ENCODE measurements around the gene ABHD10. TPM values are rescaled to one million over a fixed set of nuclear protein-coding genes. Genes with fewer than 3 reads are reported as not detected.

Gene ABHD10
- total RNA-seq, 6 experiments from 2014 or later = 16.7 to 25.2 (median 20.8) TPM

- no peak for TF ChIP-seq CTCF (IDR thresholded peaks at IDR 0.05)
- no peak for TF ChIP-seq POLR2A (IDR thresholded peaks at IDR 0.05)
- Histone ChIP-seq H3K27me3 (no peaks in the 10 kb centered on the region), H3K27ac (no peak overlapping the region), H3K9me3 (no peaks in the 10 kb centered on the region), H3K4me3 (no peak overlapping the region), H3K4me1 (peaks cover 0 to 14% (median 2%) of the 10 kb centered on the region in 4 donors), H3K36me3 (no peaks in the 10 kb centered on the region)
- ATAC-seq (no peak), DNase-seq (no peak)
- WGBS (ENCODE audit: insufficient coverage, low coverage, low lambda C conversion rate, missing lambda C conversion rate) = 78% methylated on average over 11 of the region's 11 CpGs
- intact Hi-C loops (cut with DNase I) = no loop called here
Measured at GRCh38 chr3:111971533-111972130, 7.2 kb upstream of the ABHD10 start.

DNA sequence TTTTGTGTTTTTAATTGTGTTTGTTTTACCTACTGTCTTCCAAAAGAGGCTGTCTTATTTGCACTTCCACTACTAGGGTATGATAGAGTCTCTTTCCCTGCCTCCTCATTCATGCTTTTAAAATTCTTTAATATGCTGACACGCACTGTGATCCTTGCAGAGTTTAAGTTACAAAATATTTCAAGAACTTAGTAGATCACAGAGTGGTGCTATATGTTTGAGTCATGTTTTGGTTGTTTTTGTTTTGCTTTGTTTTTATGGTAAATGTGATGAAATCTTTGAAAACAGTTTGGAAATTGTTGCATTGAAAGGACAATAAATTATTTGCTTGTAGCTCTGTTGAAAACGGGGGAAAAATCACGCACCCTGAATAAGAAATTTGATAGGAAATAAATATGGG is 5.9 kb upstream of the ABHD10 start:
- H3K4me1 ChIP-seq = peaks cover 0 to 5% (median 0%) of the 10 kb centered on the region in 4 donors
- WGBS (ENCODE audit: insufficient coverage, low coverage, low lambda C conversion rate, missing lambda C conversion rate) = 61% methylated on average over 3 of the region's 3 CpGs
- no peak for ATAC-seq
- H3K9me3 ChIP-seq = no peaks in the 10 kb centered on the region
- no peak overlapping the region for H3K27ac ChIP-seq
- no peaks in the 10 kb centered on the region for H3K36me3 ChIP-seq
- no peak overlapping the region for H3K4me3 ChIP-seq
- DNase-seq = no peak
- H3K27me3 ChIP-seq = no peaks in the 10 kb centered on the region
- TF ChIP-seq CTCF (IDR thresholded peaks at IDR 0.05) (no peak), POLR2A (IDR thresholded peaks at IDR 0.05) (no peak)
- intact Hi-C loops (cut with DNase I) = no loop called here

GRCh38 chr3:111975131-111975530 is 3.7 kb upstream of the ABHD10 start:
- intact Hi-C loops (cut with DNase I) = no loop called here
- ATAC-seq (no peak), DNase-seq (no peak)
- Histone ChIP-seq H3K4me1 (peaks cover 0 to 7% (median 0%) of the 10 kb centered on the region in 4 donors), H3K9me3 (no peaks in the 10 kb centered on the region), H3K36me3 (no peaks in the 10 kb centered on the region), H3K27me3 (no peaks in the 10 kb centered on the region), H3K4me3 (no peak overlapping the region), H3K27ac (no peak overlapping the region)
- TF ChIP-seq CTCF (IDR thresholded peaks at IDR 0.05) (no peak), POLR2A (IDR thresholded peaks at IDR 0.05) (no peak)
- WGBS (ENCODE audit: insufficient coverage, low coverage, low lambda C conversion rate, missing lambda C conversion rate) = 64% methylated on average over 2 of the region's 2 CpGs

GRCh38 chr3:111976254-111976653 is 2.6 kb upstream of the ABHD10 start:
- no peak for DNase-seq
- TF ChIP-seq CTCF (IDR thresholded peaks at IDR 0.05) (no peak), POLR2A (IDR thresholded peaks at IDR 0.05) (no peak)
- WGBS (ENCODE audit: insufficient coverage, low coverage, low lambda C conversion rate, missing lambda C conversion rate) = 55% methylated on average over 2 of the region's 2 CpGs
- Histone ChIP-seq H3K4me3 (no peak overlapping the region), H3K27me3 (no peaks in the 10 kb centered on the region), H3K4me1 (peaks cover 0 to 14% (median 0%) of the 10 kb centered on the region in 4 donors), H3K27ac (no peak overlapping the region), H3K36me3 (no peaks in the 10 kb centered on the region), H3K9me3 (no peaks in the 10 kb centered on the region)
- ATAC-seq = no peak
- intact Hi-C loops (cut with DNase I) = no loop called here

Measured in right lobe of liver (tissue), 6 donors.